ENCODE results near the gene MRPL17. TPM values are rescaled to one million over a fixed set of nuclear protein-coding genes. Genes with fewer than 3 reads are reported as not detected.
"Not testable (repeated sequence)": the region's sequence is repeated elsewhere in the genome, so short reads cannot be mapped to it uniquely, and the experiment has no call there.

Gene MRPL17
- 121 and 132 TPM in 2 replicates for total RNA-seq

DNA sequence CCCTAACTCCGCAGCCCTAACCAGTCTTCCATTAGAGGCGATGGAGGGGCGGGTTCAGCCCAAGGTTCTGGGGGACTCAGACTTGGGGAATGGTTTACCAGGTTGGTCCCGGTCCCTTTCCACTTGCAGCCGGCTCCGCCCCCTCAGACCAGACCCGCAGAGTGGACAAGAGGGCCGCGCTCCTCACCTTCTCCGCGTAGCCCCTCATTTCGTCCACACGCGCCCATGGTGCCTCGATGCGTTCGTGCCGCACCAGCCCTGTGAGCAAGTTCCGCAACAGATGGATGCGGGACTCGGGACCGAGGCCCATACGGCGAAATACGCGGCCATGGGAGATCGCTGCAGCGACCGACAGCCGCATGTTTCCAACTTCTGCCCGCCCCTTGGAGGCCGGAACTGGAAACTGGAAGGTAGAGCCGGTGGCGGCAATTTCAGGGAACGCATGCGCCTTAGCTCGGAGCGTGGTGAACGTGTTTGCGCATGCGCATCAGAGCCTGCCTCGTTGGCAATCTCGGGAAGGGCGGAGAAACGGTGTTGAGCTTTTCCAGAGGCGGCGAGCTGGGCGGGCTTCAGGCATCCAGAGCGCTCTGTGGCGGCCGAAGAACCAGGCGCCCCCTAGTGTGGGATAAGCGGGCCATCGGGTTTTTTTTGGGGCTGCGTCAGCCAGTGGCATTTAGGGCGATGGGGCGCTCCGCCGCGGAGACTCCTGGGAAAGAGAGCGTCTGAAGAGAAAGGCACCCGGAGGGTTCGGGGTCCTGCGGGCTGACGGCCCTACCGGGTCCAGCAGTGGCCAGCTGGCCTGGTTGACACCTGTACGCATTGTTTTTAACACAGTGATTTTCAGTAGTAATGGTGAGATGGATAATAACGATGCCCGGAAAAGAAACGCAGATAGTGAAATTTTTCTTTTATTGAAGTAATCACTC lies at the start of gene MRPL17:
MRPL17 (minus strand) TSS at position 405 of the 926 bp plus-strand sequence; CDS start at position 361, 44 bp downstream.
- DNase-seq (ENCODE audit: low spot score): peak; percentile 100
- Mint-ChIP-seq H3K9me3 (no peaks in the 10 kb centered on the region), H3K4me1 (ENCODE audit: low read depth) (peaks cover 42% of the 10 kb centered on the region), H3K4me3 (peak within 1 kb of the TSS; percentile 99), H3K27me3 (ENCODE audit: insufficient read depth) (no peaks in the 10 kb centered on the region), H3K27ac (peak within 1 kb of the TSS; percentile 99), H3K36me3 (ENCODE audit: low read depth) (peaks cover 35% of the 10 kb centered on the region)
- intact Hi-C loops (cut with micrococcal nuclease): loop anchor here (1.0 to 5.0 kb wide), 16 partner anchors 10 to 1999 kb away; partner anchors contain the start of genes ARFIP2, FHIP1B, ILK and RPL27A

DNA sequence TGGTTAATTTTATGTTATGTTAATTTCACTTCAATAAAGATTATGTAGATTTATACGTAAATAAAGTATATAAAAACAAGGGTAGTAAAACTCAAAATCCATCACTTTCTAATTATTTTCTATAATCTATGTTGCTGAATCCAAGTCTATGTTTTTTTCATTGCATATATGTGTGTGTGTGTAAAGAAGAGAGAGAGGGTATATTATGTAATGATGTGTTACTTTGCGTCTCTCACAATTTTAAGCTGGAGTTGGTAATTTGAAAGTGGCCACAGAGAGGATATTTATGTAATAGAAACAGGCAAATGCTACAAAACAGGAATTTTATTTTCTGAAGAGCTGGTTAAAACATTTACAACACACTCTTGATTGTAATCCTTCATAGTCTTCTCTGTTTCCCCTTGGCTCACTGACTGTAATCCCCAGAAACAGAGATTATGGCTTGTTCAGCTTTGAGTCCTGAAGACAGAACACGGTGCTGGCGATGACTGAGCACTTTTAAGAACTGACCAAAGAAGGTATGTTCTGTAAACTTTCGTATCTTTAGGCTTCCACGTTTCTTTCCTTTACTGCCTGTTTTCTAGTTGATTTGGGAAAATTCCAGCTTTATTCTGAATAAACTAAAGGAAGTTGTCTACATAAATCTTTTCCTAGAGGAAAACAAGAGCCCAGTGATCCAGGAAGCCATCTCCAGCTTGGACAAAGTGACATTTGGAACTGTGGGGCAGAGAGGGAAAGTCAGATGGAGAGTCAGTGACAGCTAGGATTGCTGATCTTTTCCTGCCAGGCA lies 45.0 kb upstream of the MRPL17 start:
- H3K27me3 Mint-ChIP-seq (ENCODE audit: insufficient read depth): no peaks in the 10 kb centered on the region
- no peak overlapping the region for H3K27ac Mint-ChIP-seq
- no peak overlapping the region for H3K4me3 Mint-ChIP-seq
- H3K9me3 Mint-ChIP-seq: peaks cover 20% of the 10 kb centered on the region
- H3K36me3 Mint-ChIP-seq (ENCODE audit: low read depth): peaks cover 51% of the 10 kb centered on the region
- peaks cover 38% of the 10 kb centered on the region for H3K4me1 Mint-ChIP-seq (ENCODE audit: low read depth)
- no peak for DNase-seq (ENCODE audit: low spot score)
- intact Hi-C loops (cut with micrococcal nuclease): no loop called here

DNA sequence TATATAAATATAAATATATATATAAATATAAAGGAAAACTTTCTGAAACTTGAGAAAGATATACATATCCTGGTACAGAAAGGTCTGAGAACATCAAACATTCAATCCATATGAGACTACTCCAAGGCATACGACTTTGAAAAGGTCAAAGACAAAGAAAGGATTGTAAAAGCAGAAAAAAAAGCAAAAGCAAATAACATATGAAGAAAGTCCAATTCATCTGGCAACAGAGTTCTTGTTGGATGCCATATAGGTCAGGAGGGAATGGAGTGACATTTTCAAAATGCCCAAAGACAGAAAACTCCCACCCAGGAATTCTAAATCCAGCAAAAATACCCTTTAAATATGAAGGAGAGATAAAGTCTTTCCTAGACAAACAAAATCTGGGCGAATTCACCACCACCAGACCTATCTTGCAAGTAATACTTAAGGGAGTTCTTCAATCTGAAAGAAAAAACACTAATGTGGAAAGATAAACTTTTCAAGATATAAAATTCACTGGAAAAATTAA lies 42.3 kb upstream of the MRPL17 start:
- H3K27ac Mint-ChIP-seq: no peak overlapping the region

DNA sequence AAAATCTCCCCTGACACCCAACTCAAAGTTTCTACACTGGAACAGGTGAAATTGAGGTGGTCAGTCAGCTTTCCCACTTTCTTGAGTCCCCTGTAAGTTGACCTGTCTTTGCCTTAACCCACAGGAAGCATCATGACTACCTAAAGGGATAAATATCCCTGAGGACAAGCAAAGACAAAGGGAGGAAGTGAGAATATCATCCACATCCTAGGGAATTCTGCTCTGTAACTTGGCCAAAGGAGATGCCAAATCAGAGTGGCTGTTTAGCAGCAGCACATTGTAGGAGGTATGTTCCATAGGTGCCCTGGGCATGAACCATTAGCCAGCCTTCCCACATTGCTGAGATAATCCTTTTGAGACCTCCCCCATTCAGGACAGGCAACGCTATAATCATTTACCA lies 40.9 kb upstream of the MRPL17 start:
- H3K4me3 Mint-ChIP-seq: no peak overlapping the region
- peaks cover 72% of the 10 kb centered on the region for H3K36me3 Mint-ChIP-seq (ENCODE audit: low read depth)
- no peak for DNase-seq (ENCODE audit: low spot score)
- H3K4me1 Mint-ChIP-seq (ENCODE audit: low read depth): peaks cover 63% of the 10 kb centered on the region
- no peak overlapping the region for H3K27ac Mint-ChIP-seq
- peaks cover 34% of the 10 kb centered on the region for H3K9me3 Mint-ChIP-seq
- intact Hi-C loops (cut with micrococcal nuclease): no loop called here
- no peaks in the 10 kb centered on the region for H3K27me3 Mint-ChIP-seq (ENCODE audit: insufficient read depth)

More for the DNA sequence above, 42.3 kb upstream of the MRPL17 start:
- no peaks in the 10 kb centered on the region for H3K27me3 Mint-ChIP-seq (ENCODE audit: insufficient read depth)
- H3K9me3 Mint-ChIP-seq: peaks cover 28% of the 10 kb centered on the region
- peaks cover 54% of the 10 kb centered on the region for H3K4me1 Mint-ChIP-seq (ENCODE audit: low read depth)
- peaks cover 68% of the 10 kb centered on the region for H3K36me3 Mint-ChIP-seq (ENCODE audit: low read depth)
- no peak for DNase-seq (ENCODE audit: low spot score)
- intact Hi-C loops (cut with micrococcal nuclease): no loop called here
- H3K4me3 Mint-ChIP-seq: no peak overlapping the region

DNA sequence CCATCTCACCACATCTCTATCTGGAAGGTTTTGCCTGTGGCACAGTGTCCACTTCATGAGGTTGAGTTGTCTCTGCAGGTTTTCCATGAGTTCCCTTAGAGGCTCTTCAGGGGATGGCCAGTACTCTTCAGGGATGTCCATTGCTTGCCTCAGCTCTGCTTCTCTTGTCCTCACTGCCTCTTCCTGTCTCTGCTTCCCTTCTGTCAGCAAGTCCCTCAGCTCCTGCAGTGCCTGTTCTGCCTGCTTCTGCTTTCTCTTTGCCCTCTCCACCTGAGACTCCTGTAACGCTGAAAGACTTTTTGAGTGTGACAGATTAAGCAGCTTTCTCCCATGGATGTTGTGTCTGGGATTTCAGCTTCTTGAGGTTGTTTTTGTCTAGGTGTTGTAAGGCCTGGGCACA lies 38.2 kb upstream of the MRPL17 start:
- no peak overlapping the region for H3K27ac Mint-ChIP-seq
- peaks cover 38% of the 10 kb centered on the region for H3K4me1 Mint-ChIP-seq (ENCODE audit: low read depth)
- H3K27me3 Mint-ChIP-seq (ENCODE audit: insufficient read depth): no peaks in the 10 kb centered on the region
- intact Hi-C loops (cut with micrococcal nuclease): no loop called here
- no peak for DNase-seq (ENCODE audit: low spot score)
- no peak overlapping the region for H3K4me3 Mint-ChIP-seq
- peaks cover 31% of the 10 kb centered on the region for H3K9me3 Mint-ChIP-seq
- H3K36me3 Mint-ChIP-seq (ENCODE audit: low read depth): peaks cover 74% of the 10 kb centered on the region

DNA sequence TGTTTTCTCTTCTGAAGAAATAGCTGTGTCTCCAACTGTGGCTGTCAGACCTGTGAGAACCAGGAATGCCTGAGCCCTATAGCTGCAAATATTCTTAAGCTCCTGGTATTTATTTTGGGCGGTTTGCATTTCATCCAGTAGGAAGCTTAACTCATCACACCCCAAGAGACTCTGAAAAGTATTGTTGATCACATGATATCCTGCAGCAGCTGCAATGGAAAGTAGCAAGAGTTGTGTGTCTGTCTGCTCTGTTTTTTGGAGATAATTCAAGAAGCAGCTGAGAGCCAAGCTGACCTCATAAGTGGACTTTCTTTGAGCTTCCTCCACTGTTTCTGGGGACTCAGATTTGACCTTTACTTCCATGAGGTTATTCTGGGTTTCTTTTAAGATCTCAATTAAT lies 36.4 kb upstream of the MRPL17 start:
- Mint-ChIP-seq H3K27me3 (ENCODE audit: insufficient read depth) (no peaks in the 10 kb centered on the region), H3K4me3 (no peak overlapping the region), H3K36me3 (ENCODE audit: low read depth) (peaks cover 77% of the 10 kb centered on the region), H3K27ac (no peak overlapping the region), H3K4me1 (ENCODE audit: low read depth) (peaks cover 39% of the 10 kb centered on the region), H3K9me3 (peaks cover 24% of the 10 kb centered on the region)
- intact Hi-C loops (cut with micrococcal nuclease): no loop called here
- no peak for DNase-seq (ENCODE audit: low spot score)

DNA sequence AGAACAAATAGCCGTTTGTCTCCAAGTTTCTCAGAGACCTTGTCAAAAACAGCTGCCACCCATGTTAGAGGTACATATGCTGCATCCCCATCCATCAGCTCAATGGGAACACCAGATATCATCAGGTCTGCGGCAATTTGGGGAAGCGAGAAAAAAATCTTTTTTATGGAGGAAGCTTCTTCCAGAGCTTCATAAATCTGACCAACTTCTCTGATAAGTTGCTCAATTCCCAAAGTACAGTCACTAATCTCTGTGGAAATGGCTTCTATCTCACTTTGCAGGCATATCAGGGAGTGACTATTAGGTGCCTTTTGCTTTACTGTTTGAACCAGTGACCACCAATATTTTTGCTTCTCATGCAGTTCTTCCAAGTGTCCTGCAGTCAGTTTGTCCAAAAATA lies 34.3 kb upstream of the MRPL17 start:
- intact Hi-C loops (cut with micrococcal nuclease): no loop called here
- Mint-ChIP-seq H3K36me3 (ENCODE audit: low read depth) (peaks cover 64% of the 10 kb centered on the region), H3K4me1 (ENCODE audit: low read depth) (peaks cover 32% of the 10 kb centered on the region), H3K4me3 (no peak overlapping the region), H3K27me3 (ENCODE audit: insufficient read depth) (no peaks in the 10 kb centered on the region), H3K9me3 (peaks cover 10% of the 10 kb centered on the region), H3K27ac (no peak overlapping the region)
- no peak for DNase-seq (ENCODE audit: low spot score)

DNA sequence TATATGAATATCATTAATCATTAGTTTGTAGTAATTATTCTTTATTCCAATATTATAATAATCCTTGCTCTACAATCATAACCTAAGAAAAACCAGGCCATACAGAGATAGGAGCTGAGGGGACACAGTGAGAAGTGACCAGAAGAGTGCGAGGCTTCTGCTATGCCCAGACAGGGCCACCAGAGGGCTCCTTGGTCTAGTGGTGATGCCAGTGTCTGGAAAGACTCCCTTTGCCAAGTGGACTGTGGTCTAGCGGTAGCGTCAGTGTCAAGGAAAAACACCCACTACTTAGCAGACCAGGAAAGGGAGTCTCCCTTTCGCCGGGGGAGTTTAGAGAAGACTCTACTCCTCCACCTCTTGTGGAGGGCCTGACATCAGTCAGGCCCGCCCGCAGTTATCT lies 28.4 kb upstream of the MRPL17 start:
- not testable (repeated sequence) for H3K4me3 Mint-ChIP-seq; H3K27ac Mint-ChIP-seq; DNase-seq (ENCODE audit: low spot score); H3K9me3 Mint-ChIP-seq; H3K27me3 Mint-ChIP-seq (ENCODE audit: insufficient read depth)
- H3K36me3 Mint-ChIP-seq (ENCODE audit: low read depth): peaks cover 22% of the 10 kb centered on the region
- intact Hi-C loops (cut with micrococcal nuclease): loop anchor here (1.0 kb wide), 2 partner anchors 27 to 46 kb away; no protein-coding TSS in a partner anchor
- H3K4me1 Mint-ChIP-seq (ENCODE audit: low read depth): peaks cover 15% of the 10 kb centered on the region

DNA sequence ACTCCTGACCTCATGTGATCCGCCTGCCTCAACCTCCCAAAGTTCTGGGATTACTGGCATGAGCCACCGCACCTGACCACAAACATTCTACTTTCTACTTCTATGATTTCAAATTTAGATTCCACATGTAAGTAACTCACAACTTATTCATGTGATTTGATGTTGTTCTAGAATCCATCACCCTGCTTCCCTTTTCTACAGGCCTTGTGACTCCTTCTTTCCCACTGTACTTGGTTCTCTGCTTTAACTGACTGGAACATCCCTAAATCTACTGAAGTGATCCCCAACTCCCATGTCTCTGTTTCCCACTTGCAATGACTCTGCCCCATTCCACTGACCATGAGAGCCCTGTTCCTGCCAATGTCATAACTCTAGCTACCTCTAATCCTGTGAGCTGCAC lies 25.7 kb upstream of the MRPL17 start:
- no peak for DNase-seq (ENCODE audit: low spot score)
- Mint-ChIP-seq H3K4me1 (ENCODE audit: low read depth) (peaks cover 7% of the 10 kb centered on the region), H3K27me3 (ENCODE audit: insufficient read depth) (no peaks in the 10 kb centered on the region), H3K9me3 (no peaks in the 10 kb centered on the region), H3K36me3 (ENCODE audit: low read depth) (peaks cover 7% of the 10 kb centered on the region), H3K27ac (no peak overlapping the region), H3K4me3 (no peak overlapping the region)
- intact Hi-C loops (cut with micrococcal nuclease): no loop called here

DNA sequence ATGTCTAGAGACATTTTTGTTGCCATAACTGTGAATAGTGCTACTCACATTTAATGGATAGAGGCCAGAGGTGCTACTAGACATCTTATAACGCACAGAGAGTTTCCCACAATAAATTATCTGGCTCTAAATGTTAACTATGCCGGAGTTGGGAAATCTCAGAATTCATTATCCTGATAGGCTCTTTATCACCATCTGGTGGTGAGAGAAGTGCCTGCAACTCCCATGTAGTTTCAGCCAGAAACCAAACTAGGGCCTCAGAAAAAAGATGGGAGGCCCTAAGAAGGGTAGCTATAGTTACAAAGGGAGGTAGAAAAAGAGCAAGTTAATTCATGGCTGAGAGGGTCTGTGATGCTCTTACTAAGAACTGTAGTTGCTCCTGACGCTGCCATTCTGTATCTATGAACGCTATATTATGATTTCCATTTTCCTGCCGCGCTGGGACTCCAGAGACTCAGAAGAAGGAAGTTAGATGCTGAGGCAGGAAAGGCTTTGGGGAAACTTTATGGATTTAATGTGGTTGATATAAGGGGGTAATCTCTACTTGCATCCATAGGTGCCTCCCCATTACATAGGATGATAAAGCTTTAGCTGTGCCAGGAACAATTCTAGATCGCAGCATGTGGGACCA lies 22.9 kb upstream of the MRPL17 start:
- peak; percentile 19 for DNase-seq (ENCODE audit: low spot score)
- no peak overlapping the region for H3K27ac Mint-ChIP-seq
- peaks cover 4% of the 10 kb centered on the region for H3K36me3 Mint-ChIP-seq (ENCODE audit: low read depth)
- H3K27me3 Mint-ChIP-seq (ENCODE audit: insufficient read depth): no peaks in the 10 kb centered on the region
- no peaks in the 10 kb centered on the region for H3K9me3 Mint-ChIP-seq
- no peak overlapping the region for H3K4me3 Mint-ChIP-seq
- peaks cover 7% of the 10 kb centered on the region for H3K4me1 Mint-ChIP-seq (ENCODE audit: low read depth)
- intact Hi-C loops (cut with micrococcal nuclease): loop anchor here (1.0 to 2.0 kb wide), 4 partner anchors 175 to 327 kb away; partner anchors contain the start of genes ARFIP2 and TIMM10B

DNA sequence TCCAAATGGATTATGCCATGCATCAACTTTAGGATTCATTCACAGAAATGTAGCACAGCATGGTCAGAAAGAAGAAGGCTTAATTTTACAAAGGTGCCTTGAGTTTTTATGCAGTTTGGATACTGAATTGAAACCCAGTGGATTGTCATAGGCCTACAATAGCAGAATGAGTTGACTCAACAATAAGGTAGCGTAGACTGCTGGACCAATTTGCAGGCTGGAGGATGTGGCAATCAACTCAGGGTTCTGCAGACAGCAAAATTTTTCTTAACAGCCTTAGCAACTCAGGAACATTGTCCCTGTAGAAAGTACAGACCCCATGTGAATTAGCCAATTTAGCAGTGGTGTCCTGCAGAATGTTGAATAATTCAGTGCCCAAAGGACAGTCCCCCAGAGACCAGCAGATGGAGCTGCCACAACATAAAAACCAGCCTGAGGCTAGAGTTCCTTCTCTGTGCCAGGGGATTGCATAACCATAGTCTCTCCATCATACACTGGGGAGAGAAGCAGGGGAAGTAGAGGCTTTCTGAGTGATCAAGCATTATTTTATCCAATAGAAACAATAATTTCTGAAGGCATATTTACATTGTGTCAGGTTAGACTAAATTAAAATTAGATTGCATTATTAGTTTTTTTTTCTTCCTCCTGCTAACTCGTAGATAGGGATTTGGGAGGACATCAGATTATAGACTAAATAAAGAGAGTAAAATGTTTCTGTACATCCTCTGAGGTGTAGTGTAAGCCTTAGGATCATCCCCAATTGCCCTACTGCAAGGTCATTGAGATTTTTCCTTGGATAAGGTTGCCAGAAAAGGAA lies 20.3 kb upstream of the MRPL17 start:
- Mint-ChIP-seq H3K36me3 (ENCODE audit: low read depth) (peaks cover 4% of the 10 kb centered on the region), H3K27ac (no peak overlapping the region), H3K9me3 (no peaks in the 10 kb centered on the region), H3K4me3 (no peak overlapping the region), H3K4me1 (ENCODE audit: low read depth) (peaks cover 7% of the 10 kb centered on the region), H3K27me3 (ENCODE audit: insufficient read depth) (no peaks in the 10 kb centered on the region)
- intact Hi-C loops (cut with micrococcal nuclease): loop anchor here (1.0 kb wide), 1 partner anchor 54 kb away; no protein-coding TSS in a partner anchor
- no peak for DNase-seq (ENCODE audit: low spot score)

DNA sequence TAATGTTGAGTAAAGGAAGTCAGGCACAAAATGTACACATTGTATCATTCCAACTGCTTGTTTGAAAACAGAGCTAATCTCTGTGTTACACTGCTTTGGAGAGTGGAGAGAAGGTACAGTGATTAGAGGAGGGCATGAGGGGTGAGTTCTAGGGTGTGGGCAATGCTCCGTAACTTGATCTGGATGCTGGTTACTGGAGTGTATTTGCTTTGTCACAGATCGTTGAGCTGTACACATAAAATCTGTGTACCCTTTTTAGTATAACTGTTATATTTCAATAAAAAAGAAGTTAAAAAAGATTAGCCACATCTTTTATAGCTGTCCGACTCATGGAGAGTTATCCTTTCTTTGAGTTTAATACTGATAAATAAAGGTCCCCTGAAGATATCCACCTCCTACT lies 18.8 kb upstream of the MRPL17 start:
- DNase-seq (ENCODE audit: low spot score); H3K27me3 Mint-ChIP-seq (ENCODE audit: insufficient read depth); intact Hi-C loops (cut with micrococcal nuclease); H3K27ac Mint-ChIP-seq; H3K9me3 Mint-ChIP-seq; H3K4me3 Mint-ChIP-seq; H3K4me1 Mint-ChIP-seq (ENCODE audit: low read depth); H3K36me3 Mint-ChIP-seq (ENCODE audit: low read depth): not testable (repeated sequence)

All from activated T-helper 1 cell treated with anti-CD3 and anti-CD28 coated beads, Interleukin-12 subunit alpha, Interleukin-12 subunit beta, Interleukin-2, Interleukin-4 antibody, amounts not matched to agents 30 ng/mL and 10 ng/mL and 1 ng/mL, durations not matched to agents 14 hours and 24 hours and 36 hours (primary cell).